GM19395 (cell line): Measurements from ENCODE around the gene PCF11.
A peak's percentile ranks its signal among the peaks of the same experiment; 100 is the strongest.

ENCODE experiments used
- ATAC-seq: cut with Tn5 transposase; IDR thresholded peaks from one replicate; pipeline ENCODE4 v1.9.1; 2021; ENCODE audit warnings: mild to moderate bottlenecking, moderate library complexity; ENCODE audit not compliant: unreplicated experiment

Gene PCF11

GRCh38 chr11:83153764-83154163, 3.2 kb upstream of the PCF11 start:
- no peak for ATAC-seq

- peak; percentile 96 for ATAC-seq
Measured at GRCh38 chr11:83156144-83156995, 561 bp upstream of the PCF11 start.

- peak; percentile 11 for ATAC-seq
Measured at GRCh38 chr11:83157594-83158356, 844 bp downstream of the PCF11 start.

GRCh38 chr11:83158357-83158786, 1.4 kb downstream of the PCF11 start:
- no peak for ATAC-seq

GRCh38 chr11:83158965-83159901, 2.3 kb downstream of the PCF11 start:
- no peak for ATAC-seq

- no peak for ATAC-seq
Measured at GRCh38 chr11:83159902-83160865, 3.3 kb downstream of the PCF11 start.

- no peak for ATAC-seq
Measured at GRCh38 chr11:83161610-83162199, 4.8 kb downstream of the PCF11 start.

- ATAC-seq, result peak; percentile 54
Measured at GRCh38 chr11:83162377-83162776, 5.4 kb downstream of the PCF11 start.

- ATAC-seq, result no peak
Measured at GRCh38 chr11:83166193-83166866, 9.4 kb downstream of the PCF11 start.

- no peak for ATAC-seq
Measured at GRCh38 chr11:83168756-83169155, 11.8 kb downstream of the PCF11 start.

- ATAC-seq, result no peak
Measured at GRCh38 chr11:83170865-83171264, 13.9 kb downstream of the PCF11 start.

- ATAC-seq, result no peak
Measured at GRCh38 chr11:83172551-83172950, 15.6 kb downstream of the PCF11 start.

GRCh38 chr11:83174008-83174407, 17.1 kb downstream of the PCF11 start:
- peak; percentile 62 for ATAC-seq

GRCh38 chr11:83175815-83176214, 18.9 kb downstream of the PCF11 start:
- ATAC-seq, result no peak

- no peak for ATAC-seq
Measured at GRCh38 chr11:83181815-83182214, 24.9 kb downstream of the PCF11 start.

GRCh38 chr11:83185767-83186166, 28.8 kb downstream of the PCF11 start:
- ATAC-seq, result no peak

GRCh38 chr11:83187465-83187864, 30.5 kb downstream of the PCF11 start:
- no peak for ATAC-seq

GRCh38 chr11:83191491-83191890, 34.6 kb downstream of the PCF11 start:
- no peak for ATAC-seq

- ATAC-seq, result no peak
Measured at GRCh38 chr11:83191986-83192385, 35.1 kb downstream of the PCF11 start.
